GM19240 (cell line): Measurements from ENCODE around the gene ZDHHC17.

Experiments used
- DNase-seq: peaks from one replicate; pipeline ENCODE4 v3.0.0; 2011; ENCODE audit warnings: low spot score; ENCODE audit not compliant: insufficient read length

ZDHHC17 gene

GRCh38 chr12:76876696-76877229 lies 112.8 kb downstream of the ZDHHC17 start:
- no peak for DNase-seq

DNA sequence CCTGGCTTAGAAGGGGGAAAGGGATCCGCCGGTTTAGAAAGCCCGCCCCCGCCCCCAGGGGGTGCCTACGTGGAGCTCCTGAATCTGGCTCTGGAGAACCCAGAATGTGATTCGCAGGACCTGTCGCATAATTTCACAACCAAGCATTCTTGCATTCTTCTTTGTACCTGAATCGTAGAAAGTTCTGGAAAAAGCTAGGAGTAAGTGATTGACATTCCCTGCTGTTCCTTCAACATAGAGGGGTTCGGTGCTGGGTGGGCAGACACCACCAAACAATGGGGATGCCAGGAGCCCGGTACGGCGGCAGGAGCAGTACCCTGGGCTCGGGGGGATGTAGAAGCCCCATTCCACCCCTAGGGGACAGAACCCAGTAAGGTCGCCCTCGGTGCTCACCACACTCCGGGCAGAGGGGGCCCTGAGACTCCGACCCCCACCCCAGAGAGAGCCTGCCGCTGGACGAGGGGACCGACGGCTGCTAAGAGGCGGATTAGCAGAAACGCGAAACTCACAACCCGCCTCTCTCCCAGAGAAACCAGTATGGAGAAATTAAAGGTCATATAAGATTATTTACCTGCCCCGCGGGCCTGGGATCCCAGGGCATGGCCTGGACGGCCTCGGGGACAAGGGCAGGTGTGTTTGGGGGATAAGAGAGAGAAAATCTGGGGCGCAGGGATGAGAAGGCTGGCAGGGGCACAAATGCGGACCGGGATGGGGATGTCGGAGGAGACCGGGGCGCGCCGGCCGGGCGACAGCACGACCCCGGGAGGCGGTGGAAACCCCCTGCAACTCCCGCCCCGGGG lies 114.4 kb downstream of the ZDHHC17 start:
- no peak for DNase-seq

DNA sequence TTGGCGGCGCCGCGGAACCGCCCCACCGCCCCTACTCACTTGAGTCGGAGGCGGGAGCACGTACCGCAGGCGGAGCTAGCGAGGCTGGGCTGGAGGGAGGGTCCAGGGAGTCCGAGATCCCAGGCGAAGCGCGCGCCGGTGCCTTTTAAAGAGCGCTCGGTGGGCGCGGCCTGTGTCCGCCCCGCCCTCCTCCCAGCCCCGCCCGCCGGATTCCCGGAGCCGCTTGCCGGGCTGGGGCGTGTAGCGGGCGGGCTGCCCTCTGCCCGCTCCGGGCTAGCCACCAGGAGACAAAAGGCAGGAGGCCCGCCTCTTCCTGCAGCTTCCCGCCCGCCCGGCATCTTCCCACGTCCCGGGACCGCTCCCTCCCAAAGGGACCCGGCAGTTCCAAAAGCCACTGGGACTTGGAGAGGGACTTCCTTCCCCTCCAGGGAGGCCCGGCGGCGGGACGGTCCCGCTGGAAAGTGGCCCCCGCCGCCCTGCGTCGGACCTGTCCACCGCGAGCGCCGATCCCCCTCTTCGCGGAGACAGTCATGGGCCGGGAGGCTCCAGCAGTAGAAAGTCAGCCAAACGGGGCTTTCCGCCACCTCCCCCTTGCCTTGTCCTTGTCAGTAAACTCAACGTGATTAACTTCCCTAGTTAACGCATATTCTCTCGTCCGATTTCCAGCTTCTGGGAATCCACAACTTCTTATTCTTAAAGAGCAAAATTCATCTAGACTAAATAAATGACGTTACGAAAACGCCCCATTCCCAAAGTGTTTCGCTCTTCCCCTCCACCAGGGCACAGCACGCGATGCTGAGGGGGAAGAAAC lies 115.2 kb downstream of the ZDHHC17 start, which contains the start of gene CSRP2:
CSRP2 (minus strand) TSS at position 121 of the 811 bp plus-strand sequence. CDS start 12,759 bp downstream, outside the sequence.
- DNase-seq, result peak; percentile 35

GRCh38 chr12:76879710-76880518 lies 116.0 kb downstream of the ZDHHC17 start:
- no peak for DNase-seq

DNA sequence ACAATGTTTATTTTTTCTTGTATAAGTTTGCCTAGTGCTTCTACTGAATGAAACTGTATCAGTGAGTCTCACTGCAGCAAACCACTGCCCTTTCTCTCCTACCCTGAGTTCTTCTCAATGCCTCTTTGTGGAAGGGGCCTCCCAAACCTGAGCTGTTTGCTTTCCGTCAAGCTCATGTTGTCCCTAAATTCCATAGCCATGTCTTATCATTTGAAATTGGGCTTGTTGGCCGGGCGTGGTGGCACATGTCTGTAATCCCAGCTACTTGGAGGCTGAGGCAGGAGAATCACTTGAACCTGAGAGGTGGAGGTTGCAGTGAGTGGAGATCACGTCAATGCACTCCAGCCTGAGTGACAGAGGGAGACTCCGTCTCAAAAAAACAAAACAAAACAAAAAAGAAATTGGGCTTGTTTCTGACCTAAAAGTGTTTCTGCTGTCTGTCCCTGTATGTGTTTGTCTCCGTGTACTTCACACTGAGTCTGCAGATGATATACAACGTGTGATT lies 116.7 kb downstream of the ZDHHC17 start:
- no peak for DNase-seq

DNA sequence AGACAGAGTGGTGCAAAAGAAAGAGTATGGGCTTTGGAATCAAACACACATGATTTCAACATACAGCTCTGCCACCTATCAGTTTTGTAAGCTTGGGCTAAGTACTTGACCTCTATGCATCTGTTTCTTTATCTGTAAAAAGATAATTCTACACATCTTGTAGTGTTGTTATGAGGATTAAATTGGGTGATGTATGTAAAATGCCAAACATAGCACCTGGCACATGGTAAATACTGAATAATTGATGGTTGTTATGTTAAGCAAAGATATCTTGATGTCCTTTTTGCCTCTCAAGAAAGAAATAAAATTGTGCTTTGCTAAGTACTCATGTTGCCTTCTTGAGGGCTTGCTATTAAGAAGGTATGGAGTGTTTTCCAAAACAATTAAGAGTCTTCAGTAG lies 117.2 kb downstream of the ZDHHC17 start:
- DNase-seq, result no peak

GRCh38 chr12:76882367-76882766 lies 118.5 kb downstream of the ZDHHC17 start:
- DNase-seq, result no peak

DNA sequence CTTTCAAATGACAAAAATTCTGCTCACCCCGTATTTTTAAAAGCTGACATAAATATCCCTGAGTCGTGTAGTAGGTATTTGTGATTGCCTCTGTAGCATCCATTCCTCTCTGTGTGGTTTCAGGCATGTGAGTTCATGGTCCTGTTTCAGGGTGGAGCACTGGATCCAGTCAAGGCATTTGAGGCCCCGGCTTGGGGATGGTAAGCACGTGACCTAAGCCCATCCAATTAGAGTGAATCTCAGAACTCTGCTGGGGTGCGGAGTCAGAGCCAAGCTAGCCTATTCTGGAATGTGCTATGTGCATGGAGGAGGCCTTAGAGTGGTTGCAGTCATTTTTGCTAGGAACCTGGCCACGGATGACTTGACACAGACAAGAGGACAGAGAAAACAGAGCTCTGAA lies 119.2 kb downstream of the ZDHHC17 start:
- DNase-seq, result no peak

GRCh38 chr12:76883811-76884210 lies 119.9 kb downstream of the ZDHHC17 start:
- no peak for DNase-seq

GRCh38 chr12:76888775-76889174 lies 124.9 kb downstream of the ZDHHC17 start:
- DNase-seq, result no peak

- DNase-seq, result no peak
Observed at GRCh38 chr12:76890151-76891143, 126.5 kb downstream of the ZDHHC17 start.

GRCh38 chr12:76891609-76892008 lies 127.7 kb downstream of the ZDHHC17 start:
- no peak for DNase-seq

DNA sequence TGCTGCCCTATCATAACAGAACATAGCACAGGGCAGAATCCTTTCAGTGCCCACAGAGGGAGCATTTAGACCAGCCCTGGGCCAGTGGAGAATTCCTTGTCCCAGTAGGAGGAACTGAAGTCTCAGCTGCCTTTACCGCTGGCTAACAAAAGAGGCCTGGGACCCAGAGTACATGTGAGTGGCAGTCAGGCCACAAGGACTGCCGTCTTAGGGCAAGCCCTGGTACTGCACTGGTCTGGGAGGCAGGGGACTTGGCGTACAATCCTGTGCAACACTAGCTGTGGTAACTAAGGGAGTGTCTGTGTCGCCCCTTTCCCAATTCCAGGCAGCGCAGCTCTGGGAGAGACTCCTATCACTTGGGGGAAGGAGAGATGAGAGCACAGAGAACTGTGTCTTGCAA lies 131.9 kb downstream of the ZDHHC17 start:
- DNase-seq, result no peak

- DNase-seq, result no peak
Observed at GRCh38 chr12:76896274-76896673, 132.4 kb downstream of the ZDHHC17 start.

DNA sequence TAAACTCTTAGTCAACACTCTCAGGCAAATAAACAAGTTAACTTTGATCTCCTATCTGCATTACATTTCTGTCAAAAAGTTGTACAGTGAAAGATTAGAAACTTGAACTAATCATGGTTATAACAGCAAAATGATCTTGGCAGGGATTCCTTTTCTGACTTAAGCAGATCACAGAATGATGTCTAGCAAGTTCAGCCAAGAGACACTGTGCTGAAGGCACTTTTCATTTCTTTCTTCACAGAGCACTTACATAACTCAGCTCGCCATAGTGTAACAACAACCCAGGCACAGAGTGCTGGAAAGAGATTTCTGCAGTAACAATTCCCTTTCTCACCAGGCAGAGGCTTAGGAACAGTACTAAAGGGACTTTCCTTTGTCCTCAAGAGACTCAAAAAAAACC lies 134.5 kb downstream of the ZDHHC17 start:
- no peak for DNase-seq

DNA sequence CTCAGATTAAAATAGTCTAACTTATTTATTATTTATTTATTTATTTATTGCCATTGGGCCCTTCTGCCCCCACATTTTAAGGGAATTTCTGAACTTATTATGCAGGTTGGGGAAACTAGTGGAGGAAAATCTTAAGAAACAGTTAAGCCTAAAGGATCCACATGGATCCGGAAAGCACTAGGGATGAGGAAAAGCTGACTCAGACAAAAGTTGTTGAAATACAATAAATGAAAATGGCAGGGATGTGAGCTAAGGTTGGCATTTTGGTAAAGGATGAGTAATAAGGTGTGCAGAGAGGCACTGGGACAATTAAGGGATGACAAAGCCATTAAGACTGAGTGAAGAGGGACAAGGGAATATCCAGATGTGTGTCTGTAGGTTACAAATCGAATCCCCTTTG lies 135.6 kb downstream of the ZDHHC17 start:
- DNase-seq, result no peak

DNA sequence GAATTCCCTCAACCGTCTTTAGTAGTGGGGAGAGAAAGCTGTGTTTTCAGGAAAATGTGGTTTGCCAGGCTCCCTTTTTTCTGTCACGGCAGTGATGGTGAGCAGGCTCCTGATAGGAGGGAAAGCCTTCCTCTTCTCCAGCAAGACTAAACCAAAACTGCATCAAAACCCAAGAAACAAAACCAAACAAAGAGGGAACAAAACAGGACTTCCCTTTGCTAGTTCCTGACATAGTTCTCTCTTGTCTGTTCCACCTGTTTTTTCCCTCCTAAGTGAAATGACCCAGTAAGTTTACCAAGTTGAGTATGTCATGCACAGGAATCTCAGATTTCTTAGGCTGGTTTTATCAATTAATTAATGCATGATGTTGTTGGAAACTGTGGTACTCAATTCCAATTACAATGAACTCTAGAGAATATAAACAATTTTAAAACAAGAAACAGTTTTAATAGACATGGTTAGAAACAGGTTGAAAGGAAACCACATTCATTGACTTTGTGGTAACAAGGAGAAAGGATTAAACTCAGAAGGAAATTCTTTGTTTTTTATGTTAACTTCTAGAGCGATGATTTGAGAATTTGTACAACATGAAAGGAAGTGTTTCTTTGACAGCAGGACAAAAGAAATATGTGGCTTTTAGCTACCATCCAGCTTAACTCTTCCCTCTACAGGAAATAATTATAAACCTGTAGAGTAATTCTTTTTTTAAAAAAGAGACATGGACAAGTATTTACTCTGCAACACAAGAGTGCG lies 137.9 kb downstream of the ZDHHC17 start:
- DNase-seq, result no peak
